K562 (cell line): ENCODE results near the gene GRAMD2A. TPM values are rescaled to one million over a fixed set of nuclear protein-coding genes. Genes with fewer than 3 reads are reported as not detected.

ENCODE experiments used
- ATF7 ChIP-seq: fragments of 450-650 bp; IDR thresholded peaks from 2 replicates; pipeline ENCODE4 v1.7.1; 2014; ENCODE audit warnings: mild to moderate bottlenecking, moderate library complexity
- CAMTA2 ChIP-seq: fragments of 250-450 bp; sonication (Bioruptor Pico); conservative IDR thresholded peaks from 2 replicates; pipeline ENCODE4 v1.5.1; 2022
- CBFA2T2 ChIP-seq: fragments of 450-650 bp; conservative IDR thresholded peaks from 2 replicates; pipeline ENCODE4 v1.6.1; 2017; ENCODE audit warnings: mild to moderate bottlenecking
- CBFA2T3 ChIP-seq: fragments of 450-650 bp; IDR thresholded peaks from 2 replicates; pipeline ENCODE4 v1.6.1; 2017
- ETV1 ChIP-seq: fragments of 450-650 bp; conservative IDR thresholded peaks from 2 replicates; pipeline ENCODE4 v1.6.1; 2016; ENCODE audit warnings: missing genetic modification characterization, control low read depth, low read depth, missing compliant biosample characterization
- HLTF ChIP-seq: fragments of 450-650 bp; IDR thresholded peaks from 2 replicates; pipeline ENCODE4 v1.6.1; 2016
- MEIS2 ChIP-seq: fragments of 450-650 bp; IDR thresholded peaks from 2 replicates; pipeline ENCODE4 v1.6.1; 2014; ENCODE audit warnings: mild to moderate bottlenecking; ENCODE audit not compliant: partially characterized antibody
- NCOR1 ChIP-seq: fragments of 450-650 bp; IDR thresholded peaks from 2 replicates; pipeline ENCODE4 v1.6.1; 2016; ENCODE audit warnings: mild to moderate bottlenecking, moderate library complexity
- NFIC ChIP-seq: fragments of 450-650 bp; IDR thresholded peaks from 2 replicates; pipeline ENCODE4 v1.6.1; 2017; ENCODE audit warnings: mild to moderate bottlenecking, inconsistent platforms
- PHB ChIP-seq: fragments of 250-450 bp; sonication (Bioruptor Pico); IDR thresholded peaks from 2 replicates; pipeline ENCODE4 v1.5.0; 2021
- PKNOX1 ChIP-seq: fragments of 450-650 bp; IDR thresholded peaks from 2 replicates; pipeline ENCODE4 v1.6.1; 2016
- POLR2AphosphoS2 ChIP-seq: IDR thresholded peaks from 2 replicates; pipeline ENCODE4 v1.6.1; 2012; ENCODE audit warnings: low read length, improper control_type of control experiment
- RFX5 ChIP-seq: IDR thresholded peaks from 2 replicates; pipeline ENCODE4 v1.6.1; 2011; ENCODE audit warnings: low read depth, mild to moderate bottlenecking, improper control_type of control experiment, low read length
- SOX6 ChIP-seq: fragments of 450-650 bp; IDR thresholded peaks from 2 replicates; pipeline ENCODE4 v1.6.1; 2014; ENCODE audit warnings: mild to moderate bottlenecking
- TAF15 ChIP-seq: fragments of 200-400 bp; formaldehyde crosslinking; IDR thresholded peaks from 2 replicates; pipeline ENCODE4 v1.6.1; 2017; ENCODE audit warnings: mild to moderate bottlenecking, low read depth, low read length, moderate library complexity
- TEAD4 ChIP-seq, 2 experiments: sonication (generic) in 1 of 2; formaldehyde crosslinking in 1 of 2; IDR thresholded peaks; 2 replicates each; pipeline versions ENCODE4 v1.6.1 to v1.8.0; 2012 to 2022; ENCODE audit warnings: borderline replicate concordance in 1 of 2, inconsistent platforms in 1 of 2, low read length in 1 of 2, mild to moderate bottlenecking in 1 of 2, missing genetic modification reagents in 1 of 2
- TSC22D4 ChIP-seq: fragments of 450-650 bp; IDR thresholded peaks from 2 replicates; pipeline ENCODE4 v1.6.1; 2016; ENCODE audit warnings: missing genetic modification characterization, missing biosample characterization, control low read depth
- ZNF668 ChIP-seq: fragments of 250-450 bp; sonication (Bioruptor Pico); IDR thresholded peaks from 2 replicates; pipeline ENCODE4 v1.8.0; 2022; ENCODE audit warnings: mild to moderate bottlenecking, inconsistent platforms
- polyA plus RNA-seq, 8 experiments: library from polyadenylated mRNA; depleted of rRNA in 4 of 8; stranded (reverse) in 5 of 8; unstranded in 3 of 8; fragments of >200 nt; fragmentation: Nextera tagmentation in 2 of 8; fragmentation: Illumina TruSeq in 1 of 8; extraction: Ambion mirVana in 2 of 8; extraction: Trizol in 1 of 8; gene quantifications; 2 replicates each; pipeline versions ENCODE4 v1.2.1 to v1.2.3, GENCODE V29; 2011 to 2014; ENCODE audit warnings: inconsistent platforms in 1 of 8, missing spikeins in 1 of 8
- total RNA-seq, 7 experiments: library from RNA; depleted of rRNA in 6 of 7; stranded (reverse); fragments of >200 nt in 6 of 7; fragmentation: Illumina TruSeq in 2 of 7; extraction: Trizol in 2 of 7; gene quantifications; 2 replicates each; pipeline versions ENCODE4 v1.2.1 to v1.2.3, GENCODE V29; 2011 to 2021; ENCODE audit warnings: low replicate concordance in 1 of 7
- TF ChIP-seq, protein P1 (sequence below): sonication (generic); formaldehyde crosslinking; IDR thresholded peaks from 2 replicates; pipeline ENCODE4 v1.8.1; 2023; ENCODE audit warnings: mild to moderate bottlenecking, missing genetic modification reagents
- TF ChIP-seq, protein P2 (sequence below), 2 experiments: IDR thresholded peaks in 1 of 2; conservative IDR thresholded peaks in 1 of 2; 2 replicates each; pipeline ENCODE4 v1.6.1; 2016; ENCODE audit warnings: low read depth in 2 of 2, mild to moderate bottlenecking in 1 of 2, missing compliant biosample characterization in 1 of 2, missing genetic modification characterization in 1 of 2, moderate library complexity in 1 of 2

The GRAMD2A gene
- total and polyA plus RNA-seq, 9 of the 15 experiments (the other 6 are each of a cell fraction or from before 2014, with no cell fraction given): 0.08 to 0.22 TPM; not detected in 7

- TF ChIP-seq, protein P1, sequence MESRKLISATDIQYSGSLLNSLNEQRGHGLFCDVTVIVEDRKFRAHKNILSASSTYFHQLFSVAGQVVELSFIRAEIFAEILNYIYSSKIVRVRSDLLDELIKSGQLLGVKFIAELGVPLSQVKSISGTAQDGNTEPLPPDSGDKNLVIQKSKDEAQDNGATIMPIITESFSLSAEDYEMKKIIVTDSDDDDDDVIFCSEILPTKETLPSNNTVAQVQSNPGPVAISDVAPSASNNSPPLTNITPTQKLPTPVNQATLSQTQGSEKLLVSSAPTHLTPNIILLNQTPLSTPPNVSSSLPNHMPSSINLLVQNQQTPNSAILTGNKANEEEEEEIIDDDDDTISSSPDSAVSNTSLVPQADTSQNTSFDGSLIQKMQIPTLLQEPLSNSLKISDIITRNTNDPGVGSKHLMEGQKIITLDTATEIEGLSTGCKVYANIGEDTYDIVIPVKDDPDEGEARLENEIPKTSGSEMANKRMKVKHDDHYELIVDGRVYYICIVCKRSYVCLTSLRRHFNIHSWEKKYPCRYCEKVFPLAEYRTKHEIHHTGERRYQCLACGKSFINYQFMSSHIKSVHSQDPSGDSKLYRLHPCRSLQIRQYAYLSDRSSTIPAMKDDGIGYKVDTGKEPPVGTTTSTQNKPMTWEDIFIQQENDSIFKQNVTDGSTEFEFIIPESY: no peak
- TF ChIP-seq PHB (CRISPR knock-in tag): no peak
- peak; percentile 78 for TF ChIP-seq CBFA2T3
- TF ChIP-seq POLR2AphosphoS2: no peak
- peak; percentile 37; the same call in 1 of the 2 replicates for TF ChIP-seq CBFA2T2
- peak; percentile 21; the same call in 1 of the 2 replicates for TF ChIP-seq NCOR1
- TF ChIP-seq TEAD4 (IDR thresholded peaks at IDR 0.05; ENCODE audit: low read length): peak; percentile 60
- TF ChIP-seq TEAD4 (CRISPR knock-in tag; IDR thresholded peaks at IDR 0.05; ENCODE audit: borderline replicate concordance): no peak
- no peak for TF ChIP-seq ATF7
- no peak for TF ChIP-seq NFIC
- TF ChIP-seq MEIS2: peak; percentile 74
- TF ChIP-seq, protein P2, sequence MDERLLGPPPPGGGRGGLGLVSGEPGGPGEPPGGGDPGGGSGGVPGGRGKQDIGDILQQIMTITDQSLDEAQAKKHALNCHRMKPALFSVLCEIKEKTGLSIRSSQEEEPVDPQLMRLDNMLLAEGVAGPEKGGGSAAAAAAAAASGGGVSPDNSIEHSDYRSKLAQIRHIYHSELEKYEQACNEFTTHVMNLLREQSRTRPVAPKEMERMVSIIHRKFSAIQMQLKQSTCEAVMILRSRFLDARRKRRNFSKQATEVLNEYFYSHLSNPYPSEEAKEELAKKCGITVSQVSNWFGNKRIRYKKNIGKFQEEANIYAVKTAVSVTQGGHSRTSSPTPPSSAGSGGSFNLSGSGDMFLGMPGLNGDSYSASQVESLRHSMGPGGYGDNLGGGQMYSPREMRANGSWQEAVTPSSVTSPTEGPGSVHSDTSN (CRISPR knock-in tag; IDR thresholded peaks at IDR 0.05; ENCODE audit: low read depth): no peak
- TF ChIP-seq, protein P2 (tag; conservative IDR thresholded peaks at IDR 0.05; ENCODE audit: low read depth): peak; percentile 39
- no peak for TF ChIP-seq TAF15
- no peak for TF ChIP-seq ETV1 (tag)
- TF ChIP-seq ZNF668: no peak
- peak; percentile 35; the same call in 1 of the 2 replicates for TF ChIP-seq SOX6
- no peak for TF ChIP-seq RFX5
- TF ChIP-seq CAMTA2 (CRISPR knock-in tag): no peak
- TF ChIP-seq PKNOX1: 0 out of 2 replicates have a peak, but pooled peaks have one; percentile 15
- TF ChIP-seq HLTF: no peak
- TF ChIP-seq TSC22D4 (tag): no peak
- TF ChIP-seq, all 486 proteins: peak for 13
Observed at GRCh38 chr15:72235298-72235697, 37.7 kb upstream of the GRAMD2A start (continued).
